ENCODE measurements around the gene NRL.

GRCh38 chr14:24038686-24039085 is 76.1 kb downstream of the NRL start:
- no peak for TF ChIP-seq POLR2AphosphoS5 (IDR thresholded peaks at IDR 0.05; ENCODE audit: low read depth, low read length)
- no peak for TF ChIP-seq POLR2A (IDR thresholded peaks at IDR 0.05; ENCODE audit: low read depth, low read length)
- TF ChIP-seq POU2F2 (IDR thresholded peaks at IDR 0.05; ENCODE audit: low read depth, low read length): no peak
